Daoy (cell line): ENCODE results near the gene CHMP3. TPM values are rescaled to one million over a fixed set of nuclear protein-coding genes. Genes with fewer than 3 reads are reported as not detected.
"Not testable (repeated sequence)": the region's sequence is repeated elsewhere in the genome, so short reads cannot be mapped to it uniquely, and the experiment has no call there.

Experiments
- DNase-seq: peaks from one replicate; pipeline ENCODE4 v3.0.0-alpha.2; 2015; ENCODE audit warnings: low read depth
- total RNA-seq: library from RNA; depleted of rRNA; stranded (reverse); fragments of >200 nt; shearing (Covaris generic); gene quantifications from 2 replicates; pipeline ENCODE4 v1.2.3, GENCODE V29; 2014

CHMP3 gene
- total RNA-seq, 1 experiment from 2014 or later, result 59.2 TPM

GRCh38 chr2:86512034-86512433 is 51.2 kb downstream of the CHMP3 start:
- DNase-seq, result no peak

GRCh38 chr2:86510436-86510933 is 52.8 kb downstream of the CHMP3 start:
- DNase-seq, result no peak

- DNase-seq, result no peak
These were observed 55.6 kb downstream of the CHMP3 start for GRCh38 chr2:86507600-86507999.

GRCh38 chr2:86500325-86501083 is 62.7 kb downstream of the CHMP3 start:
- no peak for DNase-seq

GRCh38 chr2:86499326-86499725 is 63.9 kb downstream of the CHMP3 start:
- no peak for DNase-seq

GRCh38 chr2:86498468-86499260 is 64.6 kb downstream of the CHMP3 start:
- DNase-seq, result no peak

- DNase-seq, result not testable (repeated sequence)
These were observed 66.9 kb downstream of the CHMP3 start for GRCh38 chr2:86496391-86496790.

- DNase-seq, result no peak
These were observed 71.2 kb downstream of the CHMP3 start for GRCh38 chr2:86492048-86492453.

GRCh38 chr2:86491088-86491487 is 72.2 kb downstream of the CHMP3 start:
- no peak for DNase-seq

- no peak for DNase-seq
These were observed 73.0 kb downstream of the CHMP3 start for GRCh38 chr2:86490245-86490644.

GRCh38 chr2:86489542-86489941 is 73.7 kb downstream of the CHMP3 start:
- no peak for DNase-seq

- no peak for DNase-seq
These were observed 74.5 kb downstream of the CHMP3 start for GRCh38 chr2:86488561-86489250.

- no peak for DNase-seq
These were observed 76.2 kb downstream of the CHMP3 start for GRCh38 chr2:86487062-86487461.

- no peak for DNase-seq
These were observed 77.4 kb downstream of the CHMP3 start for GRCh38 chr2:86485802-86486201.

GRCh38 chr2:86485103-86485502 is 78.1 kb downstream of the CHMP3 start:
- DNase-seq, result no peak

GRCh38 chr2:86484385-86484784 is 78.9 kb downstream of the CHMP3 start:
- DNase-seq, result no peak

GRCh38 chr2:86482034-86482433 is 81.2 kb downstream of the CHMP3 start:
- DNase-seq, result no peak

GRCh38 chr2:86480105-86480504 is 83.1 kb downstream of the CHMP3 start:
- DNase-seq, result no peak

GRCh38 chr2:86477349-86477748 is 85.9 kb downstream of the CHMP3 start:
- no peak for DNase-seq

- DNase-seq, result no peak
These were observed 86.3 kb downstream of the CHMP3 start for GRCh38 chr2:86476918-86477317.

GRCh38 chr2:86476092-86476491 is 87.2 kb downstream of the CHMP3 start:
- no peak for DNase-seq

- no peak for DNase-seq
These were observed 91.6 kb downstream of the CHMP3 start for GRCh38 chr2:86471637-86472036.
